Fibroblast of the aortic adventitia (primary cell): ENCODE measurements around the gene IQGAP1. TPM values are rescaled to one million over a fixed set of nuclear protein-coding genes. Genes with fewer than 3 reads are reported as not detected.
"Not testable (repeated sequence)": the region's sequence is repeated elsewhere in the genome, so short reads cannot be mapped to it uniquely, and the experiment has no call there.

ENCODE experiments used
- DNase-seq: peaks from one replicate; pipeline ENCODE4 v3.0.0-alpha.2; 2010; ENCODE audit warnings: low read depth
- H3K4me3 ChIP-seq: 2 replicates; pipeline ENCODE4 v1.5.1; 2011; ENCODE audit warnings: low read depth, mild to moderate bottlenecking, control low read depth, low read length, moderate library complexity
- CTCF ChIP-seq: IDR thresholded peaks from 2 replicates; pipeline ENCODE4 v1.5.1; 2011; ENCODE audit warnings: mild to moderate bottlenecking, low read length, control low read depth, inconsistent platforms; ENCODE audit not compliant: insufficient read depth
- total RNA-seq: library from RNA; depleted of rRNA; stranded (reverse); fragments of >200 nt; gene quantifications from 2 replicates; pipeline ENCODE4 v1.2.3, GENCODE V29; 2012; ENCODE audit warnings: low replicate concordance

IQGAP1 gene
- total RNA-seq, 1 donor, result 289 TPM

DNA sequence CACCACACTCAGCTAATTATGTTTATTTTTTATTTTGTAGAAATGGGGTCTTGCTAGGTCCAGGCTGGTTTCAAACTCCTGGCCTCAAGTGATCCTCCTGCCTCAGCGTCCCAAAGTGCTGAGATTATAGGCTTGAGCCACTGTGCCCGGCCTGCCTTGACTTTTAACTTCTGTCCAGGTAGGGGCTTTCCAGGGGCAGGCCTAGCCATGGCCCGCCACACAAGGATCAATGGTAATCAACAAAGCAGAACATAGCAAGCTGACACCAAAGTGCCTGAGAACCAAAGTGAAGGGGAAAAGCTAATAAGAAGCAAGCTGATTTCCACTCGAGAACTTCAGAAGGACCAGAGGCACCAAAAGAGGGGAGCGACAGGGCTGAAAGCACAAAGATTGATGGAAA, 132.3 kb downstream of the IQGAP1 start:
- H3K4me3 ChIP-seq, result no peak overlapping the region
- DNase-seq, result no peak
- TF ChIP-seq CTCF, result no peak

DNA sequence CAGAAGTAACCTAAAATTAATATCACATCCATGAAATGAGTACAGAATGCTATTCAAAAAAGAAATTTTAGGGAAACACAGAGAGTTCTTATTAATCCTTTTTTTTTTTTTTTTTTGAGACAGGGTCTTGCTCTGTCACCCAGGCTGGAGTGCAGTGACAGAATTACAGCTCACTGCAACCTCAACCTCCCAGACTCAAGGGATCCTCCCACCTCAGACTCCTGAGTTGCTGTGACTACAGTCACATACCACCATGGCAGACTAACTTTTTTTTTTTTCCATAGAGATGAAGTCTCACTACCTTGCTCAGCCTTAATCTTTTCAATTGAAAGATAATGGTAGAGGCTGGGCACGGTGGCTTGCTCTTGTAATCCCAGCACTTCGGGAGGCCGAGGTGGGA, 135.3 kb downstream of the IQGAP1 start:
- TF ChIP-seq CTCF, result no peak
- DNase-seq, result no peak
- no peak overlapping the region for H3K4me3 ChIP-seq

DNA sequence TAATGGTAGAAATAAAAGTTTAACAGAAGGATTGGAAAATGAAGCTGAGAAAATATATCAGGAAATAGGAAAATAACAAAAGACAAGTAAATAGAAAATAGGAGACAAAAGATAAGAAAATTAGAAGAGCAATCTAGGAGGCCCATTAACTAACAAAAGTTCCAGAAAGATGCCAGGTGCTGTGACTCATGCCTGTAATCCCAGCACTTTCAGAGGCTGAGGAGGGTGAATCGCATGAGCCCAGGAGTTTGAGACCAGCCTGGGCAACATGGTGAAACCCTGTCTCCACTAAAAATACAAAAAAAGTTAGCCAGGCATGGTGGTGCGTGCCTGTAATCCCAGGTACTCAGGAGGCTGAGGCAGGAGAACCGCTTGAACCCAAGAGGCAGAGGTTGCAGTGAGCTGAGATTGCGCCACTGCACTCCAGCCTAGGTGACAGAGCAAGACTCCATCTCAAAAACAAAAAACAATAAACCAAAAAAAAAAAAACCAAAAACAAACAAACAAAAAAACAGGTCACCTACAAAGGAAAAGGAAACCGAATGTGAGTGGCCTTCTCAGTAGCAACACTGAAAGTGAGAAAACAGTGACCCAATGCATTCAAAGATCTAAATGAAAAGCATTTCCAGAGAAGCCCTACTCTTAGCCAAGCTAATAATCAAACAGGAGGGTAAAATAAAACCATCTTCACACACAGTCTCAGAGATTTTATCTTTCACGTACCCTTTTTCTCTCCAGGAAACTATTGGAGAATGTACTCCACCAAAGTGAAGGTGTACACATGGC, 136.2 kb downstream of the IQGAP1 start:
- peak; percentile 17 for DNase-seq
- not testable (repeated sequence) for H3K4me3 ChIP-seq

- H3K4me3 ChIP-seq, result no peak overlapping the region
- no peak for DNase-seq
- TF ChIP-seq CTCF, result no peak
Measured at GRCh38 chr15:90529011-90529370, 140.9 kb downstream of the IQGAP1 start.

DNA sequence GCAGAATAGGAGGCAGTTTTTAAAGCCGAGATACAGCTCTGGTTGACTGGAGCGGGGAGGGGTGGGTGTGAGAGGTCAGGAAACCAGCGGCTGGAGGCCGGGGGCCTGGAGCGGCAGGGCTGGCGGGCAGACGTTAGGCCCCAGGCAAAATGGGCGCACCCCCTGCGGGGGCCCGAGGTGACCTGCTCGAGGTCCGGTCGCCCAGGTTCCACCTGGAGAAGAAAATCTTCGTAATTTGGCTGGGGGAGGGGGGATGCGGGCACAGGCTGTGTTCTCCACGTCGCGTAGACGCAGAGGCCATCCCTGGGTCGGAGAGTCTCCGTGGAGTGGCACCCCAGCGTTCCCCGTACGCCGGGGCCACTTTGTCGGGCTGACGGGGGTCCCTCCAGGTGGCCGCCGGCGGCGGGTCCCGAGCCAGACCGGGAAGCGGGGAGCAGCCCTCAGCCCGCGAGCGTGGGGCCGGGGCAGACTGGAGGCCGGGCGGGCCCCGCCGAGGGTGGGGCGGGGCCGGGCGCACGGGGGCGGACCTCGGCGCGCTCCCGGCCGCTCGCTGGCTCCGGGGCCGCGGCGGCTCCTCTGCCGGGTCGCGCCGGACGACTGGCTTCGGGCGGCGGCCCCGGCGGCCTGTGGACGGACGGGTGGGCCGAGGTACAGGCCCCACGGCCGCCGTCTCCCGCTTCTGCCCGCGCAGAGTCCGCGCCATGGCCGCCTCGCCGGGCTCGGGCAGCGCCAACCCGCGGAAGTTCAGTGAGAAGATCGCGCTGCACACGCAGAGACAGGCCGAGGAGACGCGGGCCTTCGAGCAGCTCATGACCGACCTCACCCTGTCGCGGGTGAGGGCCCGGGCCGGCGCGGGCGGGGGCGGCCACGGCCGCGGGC, 141.6 kb downstream of the IQGAP1 start, which contains the start of gene CRTC3:
TSS of gene CRTC3 (plus strand) at position 553 of the 879 bp plus-strand sequence. CDS start at position 702, 149 bp downstream.
- peak; percentile 51 for DNase-seq
- no peak for TF ChIP-seq CTCF
- peak within 1 kb of the TSS; percentile 85 for H3K4me3 ChIP-seq

DNA sequence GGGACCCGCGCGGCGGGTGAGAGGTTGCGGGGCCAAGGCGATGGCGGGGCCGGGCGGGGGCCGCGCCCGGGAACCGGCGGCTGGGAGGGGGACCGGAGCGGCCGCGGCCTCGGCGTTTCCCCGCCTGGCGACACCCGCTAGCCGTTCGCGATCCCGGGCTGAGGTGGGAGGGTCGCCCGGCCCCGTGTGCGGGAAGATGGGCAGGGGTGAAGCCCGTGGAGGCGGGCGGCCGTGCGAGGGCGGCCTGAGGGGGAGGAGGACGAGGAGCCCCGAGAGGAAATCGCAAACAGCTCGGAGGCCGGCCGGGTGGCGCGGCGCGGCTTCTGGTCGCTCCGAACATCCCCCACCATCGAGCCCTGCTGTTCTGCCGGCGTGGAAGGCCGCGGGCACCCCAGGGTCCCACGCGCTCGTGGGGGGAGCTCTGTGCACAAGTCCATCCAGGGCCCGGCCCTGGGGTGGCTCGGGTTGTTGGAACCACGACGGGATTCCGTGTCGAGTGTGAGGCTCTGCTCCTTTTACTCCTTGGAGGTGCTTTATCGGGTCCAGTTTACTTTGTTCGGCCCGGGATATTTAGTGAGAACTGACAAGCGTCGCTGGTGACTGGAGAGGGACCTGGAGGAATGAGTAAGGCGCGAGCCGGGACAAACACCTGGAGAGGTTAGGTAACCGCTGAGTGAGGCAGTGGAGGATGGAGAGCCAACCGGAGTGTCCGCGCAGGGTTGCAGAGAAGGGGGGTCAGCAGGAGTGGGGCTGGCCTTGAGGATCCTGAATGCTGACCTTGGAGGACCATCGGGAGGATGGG, 142.4 kb downstream of the IQGAP1 start:
- no peak for TF ChIP-seq CTCF
- H3K4me3 ChIP-seq, result peak overlapping the region; percentile 85
- DNase-seq, result peak; percentile 33
